GM12878 (cell line): ENCODE results near the gene MEGF11. TPM values are rescaled to one million over a fixed set of nuclear protein-coding genes. Genes with fewer than 3 reads are reported as not detected.
A peak's percentile ranks its signal among the peaks of the same experiment; 100 is the strongest.

Experiments used
- ATAC-seq: fragments of 200-7000 bp; cut with Tn5 transposase; 3 replicates; pipeline ENCODE4 v1.9.1; 2020; ENCODE audit warnings: mild to moderate bottlenecking, moderate library complexity
- BruUV-seq: library from RNA; stranded (reverse); fragments of 400-500 nt; replicated peaks from 2 replicates; lab custom pipeline; 2021; lab: Mats Ljungman, UMichigan
- CTCF ChIA-PET: fragments of 300-600 bp; sonication (Branson Sonifier 250); formaldehyde crosslinking; extraction: SDS; loops from one replicate; lab custom pipeline; 2021; ENCODE audit warnings: inconsistent platforms; lab: Yijun Ruan, JAX
- POLR2A ChIA-PET: fragments of 350-600 bp; formaldehyde crosslinking; extraction: SDS; loops from one replicate; lab custom pipeline; 2021; ENCODE audit warnings: inconsistent platforms; lab: Charles Lee
- RAD21 ChIA-PET: fragments of 300-600 bp; sonication (Branson Sonifier 250); formaldehyde crosslinking; loops from one replicate; lab custom pipeline; 2023; ENCODE audit warnings: antibody characterized with exemption; ENCODE audit not compliant: unreplicated experiment; lab: Charles Lee
- SMC1A ChIA-PET: fragments of 300-600 bp; sonication (Branson Sonifier 250); formaldehyde crosslinking; loops from one replicate; lab custom pipeline; 2023; ENCODE audit not compliant: unreplicated experiment, uncharacterized antibody; lab: Charles Lee
- DNase-seq: peaks from one replicate; pipeline ENCODE4 v3.0.0-alpha.2; 2011; ENCODE audit warnings: low read depth, low spot score
- FAIRE-seq: peaks from 3 replicates; lab custom pipeline; 2011; peaks lifted over from hg19 to GRCh38; lab: Jason Lieb, UNC
- H2AFZ ChIP-seq: 2 replicates; pipeline ENCODE4 v1.6.0; 2011; ENCODE audit warnings: low read depth, low read length, control low read depth; ENCODE audit not compliant: control insufficient read depth
- H3K27ac ChIP-seq: 2 replicates; pipeline ENCODE4 v1.5.1; 2011; ENCODE audit warnings: control low read depth; ENCODE audit not compliant: control insufficient read depth, insufficient read depth
- H3K27me3 ChIP-seq, 2 experiments: replicated peaks in 1 of 2; 2 replicates each; pipeline versions ENCODE4 v1.6.0 to v1.6.1; 2011; ENCODE audit warnings: low read length in 1 of 2; ENCODE audit not compliant: control insufficient read depth in 2 of 2, insufficient read depth in 2 of 2
- H3K36me3 ChIP-seq, 2 experiments: 2 replicates each; pipeline ENCODE4 v1.5.1; 2011; ENCODE audit warnings: low read length in 1 of 2; ENCODE audit not compliant: control insufficient read depth in 2 of 2, insufficient read depth in 2 of 2
- H3K4me1 ChIP-seq: 2 replicates; pipeline ENCODE4 v1.6.1; 2011; ENCODE audit warnings: mild to moderate bottlenecking, low read length, moderate library complexity, mixed read lengths; ENCODE audit not compliant: control insufficient read depth, insufficient read depth
- H3K4me2 ChIP-seq: 2 replicates; pipeline ENCODE4 v1.6.0; 2011; ENCODE audit warnings: control low read depth; ENCODE audit not compliant: control insufficient read depth, insufficient read depth
- H3K4me3 ChIP-seq: fragments of 200-600 bp; sonication (generic); 2 replicates; pipeline ENCODE4 v1.5.1; 2016
- H3K79me2 ChIP-seq: 2 replicates; pipeline ENCODE4 v1.6.0; 2011; ENCODE audit warnings: low read length; ENCODE audit not compliant: control insufficient read depth, insufficient read depth
- H3K9ac ChIP-seq: 2 replicates; pipeline ENCODE4 v1.8.0; 2011; ENCODE audit warnings: low read length, control low read depth, mixed read lengths; ENCODE audit not compliant: control insufficient read depth, insufficient read depth
- H3K9me3 ChIP-seq: replicated peaks from 3 replicates; pipeline ENCODE4 v1.5.1; 2011; ENCODE audit warnings: mild to moderate bottlenecking, low read length; ENCODE audit not compliant: control insufficient read depth, insufficient read depth
- H4K20me1 ChIP-seq: 2 replicates; pipeline ENCODE4 v1.6.0; 2011; ENCODE audit not compliant: control insufficient read depth, insufficient read depth
- CEBPB ChIP-seq, 2 experiments: fragments of 150-350 bp in 1 of 2; IDR thresholded peaks; 2 replicates each; pipeline ENCODE4 v1.6.1; 2012 to 2014; ENCODE audit warnings: low read depth in 2 of 2, low read length in 2 of 2, borderline replicate concordance in 1 of 2, inconsistent platforms in 1 of 2
- CREM ChIP-seq: IDR thresholded peaks from 2 replicates; pipeline ENCODE4 v1.6.1; 2014; ENCODE audit warnings: antibody characterized with exemption, low read depth
- EGR1 ChIP-seq, 2 experiments: IDR thresholded peaks; 1 replicate in 1 of 2; 2 replicates in 1 of 2; pipeline ENCODE4 v1.6.1; 2011 to 2012; ENCODE audit warnings: low read depth in 2 of 2, low read length in 2 of 2, borderline replicate concordance in 1 of 2, mild to moderate bottlenecking in 1 of 2, moderate library complexity in 1 of 2
- EP300 ChIP-seq, 2 experiments: fragments of 150-350 bp in 1 of 2; IDR thresholded peaks; 2 replicates each; pipeline ENCODE4 v1.6.1; 2011 to 2012; ENCODE audit warnings: low read depth in 2 of 2, low read length in 2 of 2, borderline replicate concordance in 1 of 2, improper control_type of control experiment in 1 of 2, inconsistent platforms in 1 of 2; ENCODE audit not compliant: control insufficient read depth in 1 of 2
- ESRRA ChIP-seq: IDR thresholded peaks from 2 replicates; pipeline ENCODE4 v1.6.1; 2012; ENCODE audit warnings: mild to moderate bottlenecking, low read length, improper control_type of control experiment
- MTA2 ChIP-seq: fragments of 450-650 bp; IDR thresholded peaks from 2 replicates; pipeline ENCODE4 v1.6.1; 2016; ENCODE audit warnings: low read depth, mild to moderate bottlenecking, moderate library complexity
- RAD21 ChIP-seq: IDR thresholded peaks from 2 replicates; pipeline ENCODE4 v1.6.1; 2011; ENCODE audit warnings: mild to moderate bottlenecking, low read depth, low read length, moderate library complexity; ENCODE audit not compliant: insufficient read depth
- ZBTB33 ChIP-seq: fragments of 450-650 bp; IDR thresholded peaks from 2 replicates; pipeline ENCODE4 v1.6.1; 2017; ENCODE audit warnings: mild to moderate bottlenecking
- WGBS: methylation state at CpG from one replicate; pipeline ENCODE4 v1.1.6; 2016; ENCODE audit warnings: low lambda C conversion rate; ENCODE audit not compliant: insufficient replicate concordance, insufficient coverage; ENCODE audit errors: missing lambda C conversion rate; 5-methylcytosine and 5-hydroxymethylcytosine counted together
- in situ Hi-C: fragments of 300-500 bp; cut with MboI; formaldehyde crosslinking; loops from 9 replicates; pipeline ENCODE4 v1.14.3; 2018; ENCODE audit warnings: mixed read lengths
- intact Hi-C: fragments of 100-400 bp; cut with micrococcal nuclease; formaldehyde crosslinking; loops from one replicate; pipeline ENCODE4 v1.14.2; 2022; ENCODE audit not compliant: unreplicated experiment
- polyA plus RNA-seq, 11 experiments: library from polyadenylated mRNA; depleted of rRNA in 4 of 11; unstranded in 6 of 11; stranded (reverse) in 5 of 11; fragments of >200 nt; fragmentation: Nextera tagmentation in 4 of 11; fragmentation: Illumina TruSeq in 1 of 11; extraction: Ambion mirVana in 4 of 11; extraction: Trizol in 1 of 11; gene quantifications; 1 replicate in 1 of 11; 2 replicates in 10 of 11; pipeline versions ENCODE4 v1.2.1 to v1.2.3, GENCODE V29; 2011 to 2016; ENCODE audit warnings: inconsistent platforms in 2 of 11, missing spikeins in 2 of 11, low read depth in 1 of 11
- total RNA-seq, 4 experiments: library from RNA; depleted of rRNA in 3 of 4; stranded (reverse); fragments of >200 nt in 3 of 4; fragmentation: Illumina TruSeq in 1 of 4; extraction: Trizol in 1 of 4; gene quantifications; 2 replicates each; pipeline versions ENCODE4 v1.2.1 to v1.2.3, GENCODE V29; 2013 to 2021
- TF ChIP-seq, protein P1 (sequence below): IDR thresholded peaks from 2 replicates; pipeline ENCODE4 v1.6.1; 2012; ENCODE audit warnings: low read depth, low read length, improper control_type of control experiment
- TF ChIP-seq, protein P2 (sequence below): fragments of 450-650 bp; IDR thresholded peaks from 2 replicates; pipeline ENCODE4 v1.6.1; 2017; ENCODE audit warnings: borderline replicate concordance
- TF ChIP-seq, protein P3 (sequence below): fragments of 450-650 bp; IDR thresholded peaks from 2 replicates; pipeline ENCODE4 v1.6.1; 2017; ENCODE audit warnings: mild to moderate bottlenecking, moderate library complexity

Gene MEGF11
- total and polyA plus RNA-seq, 10 of the 15 experiments (the other 5 are each of a cell fraction or from before 2014, with no cell fraction given) = 0.03 to 1.7 (median 0.49) TPM

- TF ChIP-seq, protein P1, sequence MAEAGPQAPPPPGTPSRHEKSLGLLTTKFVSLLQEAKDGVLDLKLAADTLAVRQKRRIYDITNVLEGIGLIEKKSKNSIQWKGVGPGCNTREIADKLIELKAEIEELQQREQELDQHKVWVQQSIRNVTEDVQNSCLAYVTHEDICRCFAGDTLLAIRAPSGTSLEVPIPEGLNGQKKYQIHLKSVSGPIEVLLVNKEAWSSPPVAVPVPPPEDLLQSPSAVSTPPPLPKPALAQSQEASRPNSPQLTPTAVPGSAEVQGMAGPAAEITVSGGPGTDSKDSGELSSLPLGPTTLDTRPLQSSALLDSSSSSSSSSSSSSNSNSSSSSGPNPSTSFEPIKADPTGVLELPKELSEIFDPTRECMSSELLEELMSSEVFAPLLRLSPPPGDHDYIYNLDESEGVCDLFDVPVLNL = no peak
- TF ChIP-seq ZBTB33 = no peak
- TF ChIP-seq, all 136 proteins: peak for 0
Measured at GRCh38 chr15:65907661-65908060, 345.9 kb downstream of the MEGF11 start (continued).

DNA sequence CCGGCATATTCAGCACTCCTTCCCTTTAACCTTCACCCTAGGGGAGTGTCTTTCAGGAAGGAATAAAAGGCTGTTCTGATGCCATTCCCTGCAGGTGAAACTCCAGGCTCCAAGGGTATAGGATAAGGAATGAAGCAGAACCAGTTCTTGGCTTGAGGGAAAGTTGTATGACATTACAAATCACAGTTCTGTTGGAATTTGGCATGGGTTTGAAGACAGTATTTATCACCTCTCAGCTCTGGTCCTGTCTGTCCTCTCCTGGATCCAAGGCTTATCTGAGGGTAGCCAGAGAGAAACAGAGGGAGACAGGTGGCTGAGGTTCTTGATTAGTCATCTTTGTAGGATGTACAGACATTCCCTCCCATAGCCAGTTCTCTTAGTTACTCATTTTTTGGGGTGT lies 347.2 kb downstream of the MEGF11 start:
- ChIA-PET SMC1A (interaction anchor here (1.1 kb wide), 1 partner anchor 9 kb away, joined by 3 read pairs; no protein-coding TSS in a partner anchor), CTCF (interaction anchor here (1.4 to 3.2 kb wide), 2 partner anchors 10 to 16 kb away, joined by 3 to 30 read pairs; no protein-coding TSS in a partner anchor), RAD21 (no interaction called here), POLR2A (interaction anchor here (1.0 to 1.2 kb wide), 2 partner anchors 9 to 15 kb away, joined by 3 read pairs; no protein-coding TSS in a partner anchor)
- Histone ChIP-seq H3K27me3 (no peaks in the 10 kb centered on the region), H3K4me1 (peaks cover 27% of the 10 kb centered on the region), H3K9me3 (no peaks in the 10 kb centered on the region), H3K9ac (no peak overlapping the region), H3K4me3 (no peak overlapping the region), H2AFZ (no peak overlapping the region), H4K20me1 (no peaks in the 10 kb centered on the region), H3K27ac (no peak overlapping the region), H3K36me3 (peaks cover 2 to 22% of the 10 kb centered on the region in 2 experiments), H3K79me2 (no peaks in the 10 kb centered on the region), H3K4me2 (no peak overlapping the region)
- FAIRE-seq (no peak), ATAC-seq (no peak), DNase-seq (no peak)
- BruUV-seq = TSS peak; percentile 34
- intact Hi-C loops = no loop called here
- 100% methylated on average over 1 of the region's 1 CpG for WGBS
- in situ Hi-C loops = no loop called here
- TF ChIP-seq CREM = no peak
- TF ChIP-seq, protein P2, sequence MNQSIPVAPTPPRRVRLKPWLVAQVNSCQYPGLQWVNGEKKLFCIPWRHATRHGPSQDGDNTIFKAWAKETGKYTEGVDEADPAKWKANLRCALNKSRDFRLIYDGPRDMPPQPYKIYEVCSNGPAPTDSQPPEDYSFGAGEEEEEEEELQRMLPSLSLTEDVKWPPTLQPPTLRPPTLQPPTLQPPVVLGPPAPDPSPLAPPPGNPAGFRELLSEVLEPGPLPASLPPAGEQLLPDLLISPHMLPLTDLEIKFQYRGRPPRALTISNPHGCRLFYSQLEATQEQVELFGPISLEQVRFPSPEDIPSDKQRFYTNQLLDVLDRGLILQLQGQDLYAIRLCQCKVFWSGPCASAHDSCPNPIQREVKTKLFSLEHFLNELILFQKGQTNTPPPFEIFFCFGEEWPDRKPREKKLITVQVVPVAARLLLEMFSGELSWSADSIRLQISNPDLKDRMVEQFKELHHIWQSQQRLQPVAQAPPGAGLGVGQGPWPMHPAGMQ = no peak
- no peak for TF ChIP-seq MTA2
- TF ChIP-seq ESRRA = no peak
- no peak for TF ChIP-seq RAD21
- no peak for TF ChIP-seq CEBPB (IDR thresholded peaks at IDR 0.05; ENCODE audit: borderline replicate concordance in 1 of 2, low read depth in 2 of 2, low read length in 2 of 2)
- TF ChIP-seq, protein P3, sequence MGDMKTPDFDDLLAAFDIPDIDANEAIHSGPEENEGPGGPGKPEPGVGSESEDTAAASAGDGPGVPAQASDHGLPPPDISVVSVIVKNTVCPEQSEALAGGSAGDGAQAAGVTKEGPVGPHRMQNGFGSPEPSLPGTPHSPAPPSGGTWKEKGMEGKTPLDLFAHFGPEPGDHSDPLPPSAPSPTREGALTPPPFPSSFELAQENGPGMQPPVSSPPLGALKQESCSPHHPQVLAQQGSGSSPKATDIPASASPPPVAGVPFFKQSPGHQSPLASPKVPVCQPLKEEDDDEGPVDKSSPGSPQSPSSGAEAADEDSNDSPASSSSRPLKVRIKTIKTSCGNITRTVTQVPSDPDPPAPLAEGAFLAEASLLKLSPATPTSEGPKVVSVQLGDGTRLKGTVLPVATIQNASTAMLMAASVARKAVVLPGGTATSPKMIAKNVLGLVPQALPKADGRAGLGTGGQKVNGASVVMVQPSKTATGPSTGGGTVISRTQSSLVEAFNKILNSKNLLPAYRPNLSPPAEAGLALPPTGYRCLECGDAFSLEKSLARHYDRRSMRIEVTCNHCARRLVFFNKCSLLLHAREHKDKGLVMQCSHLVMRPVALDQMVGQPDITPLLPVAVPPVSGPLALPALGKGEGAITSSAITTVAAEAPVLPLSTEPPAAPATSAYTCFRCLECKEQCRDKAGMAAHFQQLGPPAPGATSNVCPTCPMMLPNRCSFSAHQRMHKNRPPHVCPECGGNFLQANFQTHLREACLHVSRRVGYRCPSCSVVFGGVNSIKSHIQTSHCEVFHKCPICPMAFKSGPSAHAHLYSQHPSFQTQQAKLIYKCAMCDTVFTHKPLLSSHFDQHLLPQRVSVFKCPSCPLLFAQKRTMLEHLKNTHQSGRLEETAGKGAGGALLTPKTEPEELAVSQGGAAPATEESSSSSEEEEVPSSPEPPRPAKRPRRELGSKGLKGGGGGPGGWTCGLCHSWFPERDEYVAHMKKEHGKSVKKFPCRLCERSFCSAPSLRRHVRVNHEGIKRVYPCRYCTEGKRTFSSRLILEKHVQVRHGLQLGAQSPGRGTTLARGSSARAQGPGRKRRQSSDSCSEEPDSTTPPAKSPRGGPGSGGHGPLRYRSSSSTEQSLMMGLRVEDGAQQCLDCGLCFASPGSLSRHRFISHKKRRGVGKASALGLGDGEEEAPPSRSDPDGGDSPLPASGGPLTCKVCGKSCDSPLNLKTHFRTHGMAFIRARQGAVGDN = no peak
- TF ChIP-seq EP300 (IDR thresholded peaks at IDR 0.05; ENCODE audit: borderline replicate concordance in 1 of 2, control insufficient read depth in 1 of 2, low read depth in 2 of 2, low read length in 2 of 2) = no peak
- TF ChIP-seq EGR1 (IDR thresholded peaks at IDR 0.05; ENCODE audit: borderline replicate concordance in 1 of 2, low read depth in 2 of 2, low read length in 2 of 2) = no peak
